Measurements from ENCODE around the gene SMAD9. TPM values are rescaled to one million over a fixed set of nuclear protein-coding genes. Genes with fewer than 3 reads are reported as not detected.

The SMAD9 gene
- total RNA-seq, 5 donors from 2014 or later (not counting 1 experiment from before 2014, with no cell fraction given), result 0.09 to 0.35 TPM; not detected in 3

GRCh38 chr13:36848199-36848982 lies 71.6 kb downstream of the SMAD9 start:
- 79% methylated on average over 5 of the region's 6 CpGs for WGBS (ENCODE audit: insufficient coverage)
- peak in 1 of 35 experiments; percentile 5 for DNase-seq
- no peak overlapping the region for H3K27ac ChIP-seq (ENCODE audit: low read length)
- H3K36me3 ChIP-seq (ENCODE audit: control insufficient read depth in 2 of 2, extremely low read depth in 1 of 2, insufficient read depth in 1 of 2, low read length in 1 of 2), result no peaks in the 10 kb centered on the region
- peaks cover 0 to 8% of the 10 kb centered on the region in 2 experiments for H3K27me3 ChIP-seq (replicated peaks in 1 of 2; ENCODE audit: control insufficient read depth in 2 of 2, extremely low read depth in 1 of 2, insufficient read depth in 2 of 2, low read length in 1 of 2)
- no peak for ATAC-seq (replicated peaks in 1 of 4)
- H3K9me3 ChIP-seq, result no peaks in the 10 kb centered on the region
- Mint-ChIP-seq H3K4me3 (no peak overlapping the region), H3K9me3 (no peaks in the 10 kb centered on the region), H3K27ac (no peak overlapping the region), H3K36me3 (no peaks in the 10 kb centered on the region), H3K27me3 (peaks cover 1 to 5% of the 10 kb centered on the region in 2 donors), H3K4me1 (no peaks in the 10 kb centered on the region)
- POLR2A ChIA-PET, result no interaction called here
- CTCF ChIA-PET, result interaction anchor here in 1 of 2 donors (0.6 kb wide), 1 partner anchor 130 kb away, joined by 4 read pairs; no protein-coding TSS in a partner anchor
- H3K4me3 ChIP-seq (ENCODE audit: control insufficient read depth in 1 of 2, extremely low read depth in 1 of 2, low read length in 1 of 2), result no peak overlapping the region
- H3K4me1 ChIP-seq (ENCODE audit: control insufficient read depth in 1 of 2, extremely low read depth in 1 of 2, insufficient read depth in 2 of 2, low read length in 2 of 2), result no peaks in the 10 kb centered on the region

GRCh38 chr13:36847606-36848005 lies 72.4 kb downstream of the SMAD9 start:
- Mint-ChIP-seq H3K4me3 (no peak overlapping the region), H3K36me3 (no peaks in the 10 kb centered on the region), H3K4me1 (no peaks in the 10 kb centered on the region), H3K9me3 (no peaks in the 10 kb centered on the region), H3K27ac (no peak overlapping the region), H3K27me3 (peaks cover 0 to 5% of the 10 kb centered on the region in 2 donors)
- ChIA-PET POLR2A (no interaction called here), CTCF (no interaction called here)
- H3K36me3 ChIP-seq (ENCODE audit: control insufficient read depth in 2 of 2, extremely low read depth in 1 of 2, insufficient read depth in 1 of 2, low read length in 1 of 2), result no peaks in the 10 kb centered on the region
- H3K27ac ChIP-seq (ENCODE audit: low read length), result no peak overlapping the region
- ATAC-seq (replicated peaks in 1 of 4) (no peak), DNase-seq (no peak)
- peaks cover 0 to 4% of the 10 kb centered on the region in 2 experiments for H3K27me3 ChIP-seq (replicated peaks in 1 of 2; ENCODE audit: control insufficient read depth in 2 of 2, extremely low read depth in 1 of 2, insufficient read depth in 2 of 2, low read length in 1 of 2)
- H3K4me3 ChIP-seq (ENCODE audit: control insufficient read depth in 1 of 2, extremely low read depth in 1 of 2, low read length in 1 of 2), result no peak overlapping the region
- 94% methylated on average over 9 of the region's 9 CpGs for WGBS (ENCODE audit: insufficient coverage)
- H3K9me3 ChIP-seq, result no peaks in the 10 kb centered on the region
- H3K4me1 ChIP-seq (ENCODE audit: control insufficient read depth in 1 of 2, extremely low read depth in 1 of 2, insufficient read depth in 2 of 2, low read length in 2 of 2), result no peaks in the 10 kb centered on the region

GRCh38 chr13:36841391-36841790 lies 78.6 kb downstream of the SMAD9 start:
- Histone ChIP-seq H3K4me1 (ENCODE audit: control insufficient read depth in 1 of 2, extremely low read depth in 1 of 2, insufficient read depth in 2 of 2, low read length in 2 of 2) (no peaks in the 10 kb centered on the region), H3K27ac (ENCODE audit: low read length) (no peak overlapping the region), H3K4me3 (ENCODE audit: control insufficient read depth in 1 of 2, extremely low read depth in 1 of 2, low read length in 1 of 2) (no peak overlapping the region), H3K36me3 (ENCODE audit: control insufficient read depth in 2 of 2, extremely low read depth in 1 of 2, insufficient read depth in 1 of 2, low read length in 1 of 2) (no peaks in the 10 kb centered on the region), H3K27me3 (replicated peaks in 1 of 2; ENCODE audit: control insufficient read depth in 2 of 2, extremely low read depth in 1 of 2, insufficient read depth in 2 of 2, low read length in 1 of 2) (no peaks in the 10 kb centered on the region), H3K9me3 (no peaks in the 10 kb centered on the region)
- H3K4me3 Mint-ChIP-seq, result no peak overlapping the region
- H3K36me3 Mint-ChIP-seq, result no peaks in the 10 kb centered on the region
- CTCF ChIA-PET, result interaction anchor here in 1 of 2 donors (0.7 kb wide), 1 partner anchor 10 kb away, joined by 3 read pairs; no protein-coding TSS in a partner anchor
- no peak overlapping the region for H3K27ac Mint-ChIP-seq
- no CpG with 5 or more reads among the region's 5 CpGs for WGBS (ENCODE audit: insufficient coverage)
- peaks cover 0 to 4% (median 0%) of the 10 kb centered on the region in 3 donors for H3K4me1 Mint-ChIP-seq
- POLR2A ChIA-PET, result no interaction called here
- no peak for DNase-seq
- no peak for ATAC-seq (replicated peaks in 1 of 4)
- H3K9me3 Mint-ChIP-seq, result no peaks in the 10 kb centered on the region
- H3K27me3 Mint-ChIP-seq, result no peaks in the 10 kb centered on the region

- no peak for ATAC-seq (replicated peaks in 1 of 4)
- H3K36me3 Mint-ChIP-seq, result peaks cover 3% of the 10 kb centered on the region
- no peaks in the 10 kb centered on the region for H3K9me3 Mint-ChIP-seq
- Histone ChIP-seq H3K36me3 (ENCODE audit: control insufficient read depth in 2 of 2, extremely low read depth in 1 of 2, insufficient read depth in 1 of 2, low read length in 1 of 2) (no peaks in the 10 kb centered on the region), H3K4me3 (ENCODE audit: control insufficient read depth in 1 of 2, extremely low read depth in 1 of 2, low read length in 1 of 2) (no peak overlapping the region), H3K9me3 (no peaks in the 10 kb centered on the region), H3K27me3 (replicated peaks in 1 of 2; ENCODE audit: control insufficient read depth in 2 of 2, extremely low read depth in 1 of 2, insufficient read depth in 2 of 2, low read length in 1 of 2) (no peaks in the 10 kb centered on the region), H3K4me1 (ENCODE audit: control insufficient read depth in 1 of 2, extremely low read depth in 1 of 2, insufficient read depth in 2 of 2, low read length in 2 of 2) (no peaks in the 10 kb centered on the region), H3K27ac (ENCODE audit: low read length) (no peak overlapping the region)
- WGBS (ENCODE audit: insufficient coverage), result no CpG with 5 or more reads among the region's 3 CpGs
- H3K27me3 Mint-ChIP-seq, result no peaks in the 10 kb centered on the region
- no peak for DNase-seq
- no peak overlapping the region for H3K27ac Mint-ChIP-seq
- H3K4me1 Mint-ChIP-seq, result peaks cover 0 to 4% (median 0%) of the 10 kb centered on the region in 3 donors
- ChIA-PET POLR2A (no interaction called here), CTCF (interaction anchor here in 1 of 2 donors (0.7 kb wide), 1 partner anchor 10 kb away, joined by 3 read pairs; no protein-coding TSS in a partner anchor)
- no peak overlapping the region for H3K4me3 Mint-ChIP-seq
Observed at GRCh38 chr13:36840718-36841250, 79.3 kb downstream of the SMAD9 start.

GRCh38 chr13:36839981-36840380 lies 80.1 kb downstream of the SMAD9 start:
- WGBS (ENCODE audit: insufficient coverage), result 94% methylated on average over 6 of the region's 12 CpGs
- H3K4me3 Mint-ChIP-seq, result no peak overlapping the region
- no peak for ATAC-seq (replicated peaks in 1 of 4)
- no peak overlapping the region for H3K27ac ChIP-seq (ENCODE audit: low read length)
- ChIA-PET POLR2A (no interaction called here), CTCF (interaction anchor here in 1 of 2 donors (0.6 kb wide), 1 partner anchor 9 kb away, joined by 3 read pairs; no protein-coding TSS in a partner anchor)
- H3K27me3 ChIP-seq (replicated peaks in 1 of 2; ENCODE audit: control insufficient read depth in 2 of 2, extremely low read depth in 1 of 2, insufficient read depth in 2 of 2, low read length in 1 of 2), result no peaks in the 10 kb centered on the region
- no peaks in the 10 kb centered on the region for H3K4me1 ChIP-seq (ENCODE audit: control insufficient read depth in 1 of 2, extremely low read depth in 1 of 2, insufficient read depth in 2 of 2, low read length in 2 of 2)
- peaks cover 4% of the 10 kb centered on the region for H3K36me3 Mint-ChIP-seq
- H3K36me3 ChIP-seq (ENCODE audit: control insufficient read depth in 2 of 2, extremely low read depth in 1 of 2, insufficient read depth in 1 of 2, low read length in 1 of 2), result no peaks in the 10 kb centered on the region
- no peaks in the 10 kb centered on the region for H3K9me3 ChIP-seq
- H3K27me3 Mint-ChIP-seq, result no peaks in the 10 kb centered on the region
- H3K4me3 ChIP-seq (ENCODE audit: control insufficient read depth in 1 of 2, extremely low read depth in 1 of 2, low read length in 1 of 2), result no peak overlapping the region
- peaks cover 0 to 4% (median 0%) of the 10 kb centered on the region in 3 donors for H3K4me1 Mint-ChIP-seq
- H3K9me3 Mint-ChIP-seq, result no peaks in the 10 kb centered on the region
- H3K27ac Mint-ChIP-seq, result no peak overlapping the region
- DNase-seq, result no peak

- Mint-ChIP-seq H3K27me3 (no peaks in the 10 kb centered on the region), H3K36me3 (peaks cover 4% of the 10 kb centered on the region), H3K9me3 (no peaks in the 10 kb centered on the region), H3K4me1 (peaks cover 0 to 4% (median 0%) of the 10 kb centered on the region in 3 donors), H3K27ac (no peak overlapping the region), H3K4me3 (no peak overlapping the region)
- ATAC-seq (replicated peaks in 1 of 4) (no peak), DNase-seq (no peak)
- CTCF ChIA-PET, result no interaction called here
- Histone ChIP-seq H3K27ac (ENCODE audit: low read length) (no peak overlapping the region), H3K27me3 (replicated peaks in 1 of 2; ENCODE audit: control insufficient read depth in 2 of 2, extremely low read depth in 1 of 2, insufficient read depth in 2 of 2, low read length in 1 of 2) (no peaks in the 10 kb centered on the region), H3K9me3 (no peaks in the 10 kb centered on the region), H3K4me3 (ENCODE audit: control insufficient read depth in 1 of 2, extremely low read depth in 1 of 2, low read length in 1 of 2) (no peak overlapping the region), H3K4me1 (ENCODE audit: control insufficient read depth in 1 of 2, extremely low read depth in 1 of 2, insufficient read depth in 2 of 2, low read length in 2 of 2) (no peaks in the 10 kb centered on the region), H3K36me3 (ENCODE audit: control insufficient read depth in 2 of 2, extremely low read depth in 1 of 2, insufficient read depth in 1 of 2, low read length in 1 of 2) (no peaks in the 10 kb centered on the region)
- 80% methylated on average over 1 of the region's 3 CpGs for WGBS (ENCODE audit: insufficient coverage)
- POLR2A ChIA-PET, result no interaction called here
Observed at GRCh38 chr13:36839281-36839680, 80.8 kb downstream of the SMAD9 start.

Data from T-cell (primary cell).